Rectal smooth muscle tissue (tissue), 1 donor: ENCODE data around the gene CACNA2D3.

ENCODE experiments used
- H3K27ac ChIP-seq: one replicate; pipeline ENCODE4 v1.7.0; 2013; ENCODE audit warnings: low read depth, low read length, inconsistent platforms
- H3K27me3 ChIP-seq: one replicate; pipeline ENCODE4 v1.7.0; 2013; ENCODE audit warnings: low read length; ENCODE audit not compliant: control insufficient read depth, insufficient read depth
- H3K36me3 ChIP-seq: one replicate; pipeline ENCODE4 v1.7.0; 2013; ENCODE audit warnings: low read length; ENCODE audit not compliant: control insufficient read depth, insufficient read depth
- H3K4me1 ChIP-seq: one replicate; pipeline ENCODE4 v1.7.0; 2013; ENCODE audit warnings: low read length; ENCODE audit not compliant: control insufficient read depth, insufficient read depth
- H3K4me3 ChIP-seq: one replicate; pipeline ENCODE4 v1.7.0; 2013; ENCODE audit warnings: low read length
- H3K9ac ChIP-seq: one replicate; pipeline ENCODE4 v1.7.0; 2013; ENCODE audit warnings: low read length

CACNA2D3 gene

GRCh38 chr3:54533856-54534255 lies 411.5 kb downstream of the CACNA2D3 start:
- no peaks in the 10 kb centered on the region for H3K27me3 ChIP-seq
- peaks cover 2% of the 10 kb centered on the region for H3K4me1 ChIP-seq
- H3K27ac ChIP-seq, result no peak overlapping the region
- no peak overlapping the region for H3K9ac ChIP-seq
- H3K4me3 ChIP-seq, result no peak overlapping the region
- H3K36me3 ChIP-seq, result no peaks in the 10 kb centered on the region

GRCh38 chr3:54535619-54536018 lies 413.3 kb downstream of the CACNA2D3 start:
- Histone ChIP-seq H3K9ac (no peak overlapping the region), H3K4me3 (no peak overlapping the region), H3K27ac (no peak overlapping the region), H3K4me1 (peaks cover 2% of the 10 kb centered on the region), H3K36me3 (no peaks in the 10 kb centered on the region), H3K27me3 (no peaks in the 10 kb centered on the region)

DNA sequence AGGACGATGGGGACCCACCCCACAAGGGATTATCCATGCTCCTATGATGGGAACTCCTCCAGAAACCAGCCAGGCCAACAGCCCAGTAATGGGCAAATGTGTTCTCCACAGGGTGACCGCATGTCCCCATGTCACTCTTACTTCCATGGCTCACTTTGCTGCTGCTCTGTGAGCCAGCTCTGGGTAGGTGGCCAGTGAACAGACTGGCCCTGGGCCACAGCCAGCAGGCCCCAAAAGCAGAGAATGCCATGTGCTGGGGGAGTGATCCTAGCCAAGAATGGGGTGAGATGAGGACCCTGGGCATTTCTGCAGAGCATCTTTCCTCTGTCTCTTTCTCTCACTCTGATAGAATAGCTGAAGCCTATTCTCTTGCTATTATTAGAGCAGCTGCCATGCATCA lies 414.1 kb downstream of the CACNA2D3 start:
- Histone ChIP-seq H3K27me3 (no peaks in the 10 kb centered on the region), H3K4me1 (peaks cover 2% of the 10 kb centered on the region), H3K9ac (no peak overlapping the region), H3K27ac (no peak overlapping the region), H3K4me3 (no peak overlapping the region), H3K36me3 (no peaks in the 10 kb centered on the region)

- Histone ChIP-seq H3K4me1 (peaks cover 2% of the 10 kb centered on the region), H3K27ac (no peak overlapping the region), H3K9ac (no peak overlapping the region), H3K4me3 (no peak overlapping the region), H3K27me3 (no peaks in the 10 kb centered on the region), H3K36me3 (no peaks in the 10 kb centered on the region)
Measured at GRCh38 chr3:54537506-54537905, 415.2 kb downstream of the CACNA2D3 start.

DNA sequence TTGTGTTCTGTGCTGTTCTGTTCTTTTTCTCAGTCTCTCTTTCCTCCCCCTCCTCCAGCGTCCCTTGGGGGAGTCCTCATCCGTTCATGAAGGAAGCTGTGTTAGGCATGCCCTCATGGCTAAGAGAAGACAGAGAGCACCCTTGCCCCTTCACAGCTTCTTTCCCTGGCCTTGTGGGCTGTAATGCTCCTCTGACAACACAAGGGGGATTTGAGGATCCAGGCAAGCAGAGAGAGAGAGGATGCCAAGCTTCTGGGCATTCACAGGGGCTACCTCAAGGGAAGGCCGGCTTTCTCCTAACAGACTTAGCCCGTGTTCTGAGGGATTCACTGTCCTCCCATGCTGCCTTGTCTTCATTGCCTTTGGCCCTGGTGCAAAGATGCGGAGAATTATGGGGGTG lies 416.0 kb downstream of the CACNA2D3 start:
- no peak overlapping the region for H3K4me3 ChIP-seq

GRCh38 chr3:54541369-54541768 lies 419.0 kb downstream of the CACNA2D3 start:
- Histone ChIP-seq H3K27ac (no peak overlapping the region), H3K36me3 (no peaks in the 10 kb centered on the region), H3K4me1 (peaks cover 2% of the 10 kb centered on the region), H3K27me3 (no peaks in the 10 kb centered on the region), H3K9ac (no peak overlapping the region), H3K4me3 (no peak overlapping the region)

More for the DNA sequence above, 416.0 kb downstream of the CACNA2D3 start:
- Histone ChIP-seq H3K4me1 (peaks cover 2% of the 10 kb centered on the region), H3K27me3 (no peaks in the 10 kb centered on the region), H3K9ac (no peak overlapping the region), H3K36me3 (no peaks in the 10 kb centered on the region), H3K27ac (no peak overlapping the region)

DNA sequence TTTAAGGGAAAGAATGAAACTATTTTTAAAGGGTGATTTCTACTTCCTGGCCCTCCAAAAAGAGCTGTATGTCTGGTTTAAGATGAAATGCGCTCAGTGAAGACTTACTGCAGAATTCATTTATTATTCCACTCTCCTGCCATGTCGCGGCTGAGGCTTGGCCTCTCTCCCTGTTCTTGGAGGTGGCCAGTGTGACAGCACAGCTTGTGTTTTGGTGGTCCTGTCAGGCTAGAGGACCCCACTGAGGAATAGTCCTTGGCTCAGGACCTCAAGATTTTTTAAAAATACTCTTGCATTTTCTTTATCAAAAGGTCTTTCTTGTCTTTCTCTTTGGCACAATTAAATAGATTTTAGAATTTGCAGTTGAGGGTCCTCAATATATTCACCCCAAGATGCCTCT lies 421.1 kb downstream of the CACNA2D3 start:
- no peaks in the 10 kb centered on the region for H3K4me1 ChIP-seq
- H3K27ac ChIP-seq, result no peak overlapping the region
- no peak overlapping the region for H3K4me3 ChIP-seq
- no peak overlapping the region for H3K9ac ChIP-seq
- H3K27me3 ChIP-seq, result no peaks in the 10 kb centered on the region
- H3K36me3 ChIP-seq, result no peaks in the 10 kb centered on the region

DNA sequence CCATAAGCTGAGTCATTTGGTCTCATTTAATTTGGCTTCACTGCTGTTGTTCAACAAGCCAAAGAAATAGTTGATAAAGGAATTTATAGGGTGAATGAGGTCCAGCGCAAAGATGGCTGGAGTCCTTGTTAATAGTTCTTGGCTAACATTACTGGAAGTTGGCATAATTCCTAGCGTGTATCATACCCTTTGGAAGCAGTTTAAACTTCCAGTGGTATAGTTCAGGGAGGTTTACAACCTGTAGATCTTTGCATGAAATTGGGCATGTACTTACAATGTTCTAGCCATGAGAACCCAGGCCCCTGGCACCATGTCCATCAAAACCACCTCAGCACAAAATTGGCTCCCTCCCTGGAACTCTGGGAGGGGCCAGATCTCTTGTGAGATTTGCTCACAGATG lies 424.7 kb downstream of the CACNA2D3 start:
- Histone ChIP-seq H3K4me3 (no peak overlapping the region), H3K27ac (no peak overlapping the region), H3K36me3 (no peaks in the 10 kb centered on the region), H3K4me1 (no peaks in the 10 kb centered on the region), H3K27me3 (no peaks in the 10 kb centered on the region), H3K9ac (no peak overlapping the region)

DNA sequence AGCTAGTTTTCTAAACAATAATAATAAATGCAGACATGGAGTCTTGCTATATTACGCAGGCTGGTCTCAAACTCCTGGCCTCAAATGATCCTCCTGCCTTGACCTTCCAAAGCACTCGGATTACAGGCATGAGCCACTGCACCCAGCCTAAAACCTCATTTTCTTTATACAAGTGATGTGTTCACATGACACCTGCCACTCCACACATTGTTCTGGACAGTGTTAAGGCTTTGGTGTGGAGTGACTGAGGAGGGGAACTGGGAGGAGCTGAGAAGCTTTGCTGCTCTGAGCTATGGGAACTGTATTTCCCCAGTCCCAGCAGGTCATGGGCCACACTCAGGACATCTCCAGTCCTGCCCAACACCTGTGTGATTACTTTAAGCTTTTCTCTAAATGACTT lies 425.5 kb downstream of the CACNA2D3 start:
- Histone ChIP-seq H3K27me3 (no peaks in the 10 kb centered on the region), H3K27ac (no peak overlapping the region), H3K4me1 (no peaks in the 10 kb centered on the region), H3K9ac (no peak overlapping the region), H3K4me3 (no peak overlapping the region), H3K36me3 (no peaks in the 10 kb centered on the region)

- Histone ChIP-seq H3K4me1 (no peaks in the 10 kb centered on the region), H3K27me3 (no peaks in the 10 kb centered on the region), H3K9ac (no peak overlapping the region), H3K4me3 (no peak overlapping the region), H3K36me3 (no peaks in the 10 kb centered on the region), H3K27ac (no peak overlapping the region)
Measured at GRCh38 chr3:54549607-54550220, 427.4 kb downstream of the CACNA2D3 start.

GRCh38 chr3:54550221-54550977 lies 428.0 kb downstream of the CACNA2D3 start:
- no peak overlapping the region for H3K27ac ChIP-seq
- no peak overlapping the region for H3K4me3 ChIP-seq
- no peak overlapping the region for H3K9ac ChIP-seq
- no peaks in the 10 kb centered on the region for H3K36me3 ChIP-seq
- no peaks in the 10 kb centered on the region for H3K4me1 ChIP-seq
- no peaks in the 10 kb centered on the region for H3K27me3 ChIP-seq

GRCh38 chr3:54556630-54557029 lies 434.3 kb downstream of the CACNA2D3 start:
- H3K9ac ChIP-seq, result no peak overlapping the region
- no peaks in the 10 kb centered on the region for H3K4me1 ChIP-seq
- no peaks in the 10 kb centered on the region for H3K36me3 ChIP-seq
- H3K4me3 ChIP-seq, result no peak overlapping the region
- no peaks in the 10 kb centered on the region for H3K27me3 ChIP-seq
- no peak overlapping the region for H3K27ac ChIP-seq
